ENCODE results near the gene CD300H. TPM values are rescaled to one million over a fixed set of nuclear protein-coding genes. Genes with fewer than 3 reads are reported as not detected.

Gene CD300H
- total RNA-seq, 1 experiment from 2014 or later, result not detected

DNA sequence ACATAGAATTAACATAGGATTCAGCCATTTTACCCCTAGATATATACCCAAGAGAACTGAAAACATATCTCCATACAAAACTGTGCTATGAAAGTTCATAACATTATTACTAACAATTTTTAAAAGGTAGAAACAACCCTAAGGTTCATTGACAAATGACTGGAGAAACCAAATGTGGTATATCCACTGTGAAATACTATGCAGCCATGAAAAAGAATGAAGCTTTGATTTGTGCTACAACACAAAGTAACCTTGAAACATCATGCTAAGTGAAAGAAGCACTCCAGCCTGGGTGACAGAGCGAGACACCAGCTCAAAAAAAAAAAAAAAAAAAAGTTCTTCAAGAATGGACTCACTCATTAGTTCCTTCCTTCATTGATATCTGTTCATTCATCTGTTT is 24.2 kb upstream of the CD300H start:
- no TSS peak for BruUV-seq (replicated peaks)
- H3K27me3 Mint-ChIP-seq (ENCODE audit: unreplicated experiment), result peaks cover 88% of the 10 kb centered on the region
- H3K9me3 Mint-ChIP-seq (ENCODE audit: low read depth, unreplicated experiment), result no peaks in the 10 kb centered on the region
- CTCF ChIA-PET, result interaction anchor here (0.6 to 0.7 kb wide), 2 partner anchors 22 to 538 kb away, joined by 3 to 4 read pairs; no protein-coding TSS in a partner anchor
- no peak for DNase-seq
- H3K4me1 Mint-ChIP-seq (ENCODE audit: low read depth, unreplicated experiment), result no peaks in the 10 kb centered on the region
- H3K27ac Mint-ChIP-seq (ENCODE audit: unreplicated experiment), result no peak overlapping the region
- H3K4me3 Mint-ChIP-seq (ENCODE audit: low read depth, unreplicated experiment), result no peak overlapping the region
- no peaks in the 10 kb centered on the region for H3K36me3 Mint-ChIP-seq (ENCODE audit: insufficient read depth, unreplicated experiment)
- intact Hi-C loops (cut with micrococcal nuclease; ENCODE audit: unreplicated experiment), result no loop called here
- TF ChIP-seq, protein P1, sequence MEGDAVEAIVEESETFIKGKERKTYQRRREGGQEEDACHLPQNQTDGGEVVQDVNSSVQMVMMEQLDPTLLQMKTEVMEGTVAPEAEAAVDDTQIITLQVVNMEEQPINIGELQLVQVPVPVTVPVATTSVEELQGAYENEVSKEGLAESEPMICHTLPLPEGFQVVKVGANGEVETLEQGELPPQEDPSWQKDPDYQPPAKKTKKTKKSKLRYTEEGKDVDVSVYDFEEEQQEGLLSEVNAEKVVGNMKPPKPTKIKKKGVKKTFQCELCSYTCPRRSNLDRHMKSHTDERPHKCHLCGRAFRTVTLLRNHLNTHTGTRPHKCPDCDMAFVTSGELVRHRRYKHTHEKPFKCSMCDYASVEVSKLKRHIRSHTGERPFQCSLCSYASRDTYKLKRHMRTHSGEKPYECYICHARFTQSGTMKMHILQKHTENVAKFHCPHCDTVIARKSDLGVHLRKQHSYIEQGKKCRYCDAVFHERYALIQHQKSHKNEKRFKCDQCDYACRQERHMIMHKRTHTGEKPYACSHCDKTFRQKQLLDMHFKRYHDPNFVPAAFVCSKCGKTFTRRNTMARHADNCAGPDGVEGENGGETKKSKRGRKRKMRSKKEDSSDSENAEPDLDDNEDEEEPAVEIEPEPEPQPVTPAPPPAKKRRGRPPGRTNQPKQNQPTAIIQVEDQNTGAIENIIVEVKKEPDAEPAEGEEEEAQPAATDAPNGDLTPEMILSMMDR (IDR thresholded peaks at IDR 0.05; ENCODE audit: unreplicated experiment), result no peak

DNA sequence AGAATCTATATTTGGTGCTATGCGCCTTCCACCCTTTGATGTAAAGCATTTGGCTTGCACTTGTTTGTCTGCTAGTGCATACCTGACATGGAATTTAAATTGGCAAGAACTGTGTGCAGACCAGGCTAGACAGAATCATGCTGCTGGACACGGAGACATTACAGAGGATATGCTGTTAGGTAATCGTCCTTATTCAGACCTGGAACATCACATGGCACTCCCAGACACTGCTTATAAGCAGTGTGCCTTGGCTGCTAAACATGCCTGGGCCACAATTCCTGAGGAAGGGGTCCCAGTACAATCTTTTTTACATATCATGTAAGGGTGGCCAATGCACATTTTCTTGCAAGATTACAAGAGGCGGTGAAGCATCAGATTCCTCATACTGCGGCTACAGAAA is 18.4 kb upstream of the CD300H start:
- intact Hi-C loops (cut with micrococcal nuclease; ENCODE audit: unreplicated experiment), result no loop called here
- TF ChIP-seq, protein P1 (IDR thresholded peaks at IDR 0.05; ENCODE audit: unreplicated experiment), result no peak
- Mint-ChIP-seq H3K9me3 (ENCODE audit: low read depth, unreplicated experiment) (no peaks in the 10 kb centered on the region), H3K4me1 (ENCODE audit: low read depth, unreplicated experiment) (peaks cover 9% of the 10 kb centered on the region), H3K36me3 (ENCODE audit: insufficient read depth, unreplicated experiment) (no peaks in the 10 kb centered on the region), H3K27me3 (ENCODE audit: unreplicated experiment) (peaks cover 84% of the 10 kb centered on the region), H3K27ac (ENCODE audit: unreplicated experiment) (no peak overlapping the region), H3K4me3 (ENCODE audit: low read depth, unreplicated experiment) (no peak overlapping the region)
- CTCF ChIA-PET, result no interaction called here
- DNase-seq, result no peak
- no TSS peak for BruUV-seq (replicated peaks)

DNA sequence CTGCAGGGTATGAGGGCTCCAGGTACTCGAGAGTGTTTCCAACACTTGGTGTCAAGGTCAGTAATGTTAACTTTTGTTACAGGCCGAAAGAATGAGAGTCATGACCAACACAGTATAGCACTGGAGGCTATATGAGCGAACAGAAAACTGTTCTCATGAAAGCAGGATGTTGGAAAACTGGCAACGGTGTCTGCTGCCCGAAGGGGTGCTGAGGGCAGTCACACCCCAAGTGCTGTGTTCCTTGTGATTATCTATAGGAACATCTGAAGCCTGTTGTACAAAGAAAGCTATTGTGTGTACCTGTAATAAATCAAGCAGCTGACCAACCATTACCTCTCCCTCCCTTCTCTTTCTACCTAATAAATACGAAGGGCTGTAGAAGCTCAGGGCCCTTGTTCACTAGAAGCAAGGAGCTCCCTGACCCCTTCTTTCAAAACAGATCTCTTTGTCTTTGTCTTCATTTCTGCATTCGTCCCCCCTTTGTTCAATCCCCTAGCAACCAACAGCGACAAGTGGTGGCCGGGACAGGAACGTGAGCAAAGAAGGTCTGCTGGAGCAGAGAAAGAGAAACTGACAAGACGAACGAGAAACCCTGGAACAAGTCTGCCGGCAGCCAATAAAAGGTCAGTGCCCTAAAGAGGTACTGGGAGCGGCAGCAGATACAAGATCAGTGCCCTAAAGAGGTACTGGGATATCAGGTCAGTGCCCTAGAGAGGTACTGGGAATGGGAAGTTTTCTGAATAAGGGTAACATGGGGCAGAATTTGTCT is 17.2 kb upstream of the CD300H start:
- CTCF ChIA-PET, result no interaction called here
- Mint-ChIP-seq H3K36me3 (ENCODE audit: insufficient read depth, unreplicated experiment) (no peaks in the 10 kb centered on the region), H3K4me1 (ENCODE audit: low read depth, unreplicated experiment) (peaks cover 9% of the 10 kb centered on the region), H3K27me3 (ENCODE audit: unreplicated experiment) (peaks cover 82% of the 10 kb centered on the region), H3K4me3 (ENCODE audit: low read depth, unreplicated experiment) (no peak overlapping the region), H3K27ac (ENCODE audit: unreplicated experiment) (no peak overlapping the region), H3K9me3 (ENCODE audit: low read depth, unreplicated experiment) (no peaks in the 10 kb centered on the region)
- DNase-seq, result no peak
- BruUV-seq (replicated peaks), result no TSS peak
- TF ChIP-seq, protein P1 (IDR thresholded peaks at IDR 0.05; ENCODE audit: unreplicated experiment), result no peak
- intact Hi-C loops (cut with micrococcal nuclease; ENCODE audit: unreplicated experiment), result no loop called here

DNA sequence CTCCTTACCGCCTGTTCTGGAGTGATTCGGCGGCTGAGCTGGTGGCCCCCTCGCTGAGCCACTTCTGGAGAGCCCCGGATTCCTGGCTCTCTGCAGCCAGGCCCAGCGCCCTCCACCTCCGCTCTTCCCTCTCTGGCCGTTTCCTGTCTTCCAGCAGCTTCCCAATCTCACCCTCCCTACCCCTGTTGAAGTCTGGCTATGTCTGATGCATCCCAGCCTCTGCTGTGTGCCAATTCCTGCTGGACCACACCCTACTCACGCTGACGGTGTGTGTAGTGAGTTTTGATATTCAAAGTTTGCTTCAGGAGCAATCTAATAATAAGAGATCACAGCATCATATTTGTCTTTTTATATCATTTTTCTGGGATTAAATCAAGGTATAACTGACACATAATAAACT is 15.3 kb upstream of the CD300H start:
- CTCF ChIA-PET, result no interaction called here
- TF ChIP-seq, protein P1 (IDR thresholded peaks at IDR 0.05; ENCODE audit: unreplicated experiment), result no peak
- H3K27me3 Mint-ChIP-seq (ENCODE audit: unreplicated experiment), result peaks cover 82% of the 10 kb centered on the region
- H3K27ac Mint-ChIP-seq (ENCODE audit: unreplicated experiment), result no peak overlapping the region
- intact Hi-C loops (cut with micrococcal nuclease; ENCODE audit: unreplicated experiment), result no loop called here
- DNase-seq, result no peak
- BruUV-seq (replicated peaks), result no TSS peak
- no peak overlapping the region for H3K4me3 Mint-ChIP-seq (ENCODE audit: low read depth, unreplicated experiment)
- H3K4me1 Mint-ChIP-seq (ENCODE audit: low read depth, unreplicated experiment), result peaks cover 9% of the 10 kb centered on the region
- no peaks in the 10 kb centered on the region for H3K36me3 Mint-ChIP-seq (ENCODE audit: insufficient read depth, unreplicated experiment)
- H3K9me3 Mint-ChIP-seq (ENCODE audit: low read depth, unreplicated experiment), result no peaks in the 10 kb centered on the region
